Adrenal gland (tissue), 12 donors: Measurements from ENCODE around the gene TRAPPC8. TPM values are rescaled to one million over a fixed set of nuclear protein-coding genes. Genes with fewer than 3 reads are reported as not detected.

Experiments
- DNase-seq, 7 donors: peaks; one replicate each; pipeline ENCODE4 v3.0.0-alpha.2; 2019 to 2020
- H3K27ac ChIP-seq, 5 donors: fragments of 200-600 bp; sonication (generic) in 4 of 5; 1 replicate in 3 of 5; 2 replicates in 2 of 5; pipeline versions ENCODE4 v1.5.1 to v1.8.0; 2016 to 2020; ENCODE audit warnings: mild to moderate bottlenecking in 1 of 5
- H3K27me3 ChIP-seq: fragments of 200-600 bp; 2 replicates; pipeline ENCODE4 v1.8.0; 2021
- H3K36me3 ChIP-seq, 2 donors: fragments of 200-600 bp; replicated peaks in 1 of 2; 1 replicate in 1 of 2; 2 replicates in 1 of 2; pipeline versions ENCODE4 v1.5.1 to v1.8.0; 2018 to 2022
- H3K4me1 ChIP-seq, 2 donors: fragments of 200-600 bp; replicated peaks in 1 of 2; 1 replicate in 1 of 2; 2 replicates in 1 of 2; pipeline versions ENCODE4 v1.5.1 to v1.8.0; 2018 to 2021
- H3K4me3 ChIP-seq, 4 donors: fragments of 200-600 bp; sonication (generic) in 3 of 4; one replicate each; pipeline ENCODE4 v1.5.1; 2016 to 2018
- H3K9me3 ChIP-seq, 3 donors: fragments of 200-600 bp; sonication (generic) in 1 of 3; replicated peaks in 1 of 3; 1 replicate in 2 of 3; 2 replicates in 1 of 3; pipeline versions ENCODE4 v1.5.1 to v1.8.0; 2016 to 2021
- POLR2A ChIP-seq, 2 donors: fragments of 450-650 bp; IDR thresholded peaks; one replicate each; pipeline ENCODE4 v1.6.1; 2017; ENCODE audit warnings: antibody characterized with exemption in 2 of 2, mild to moderate bottlenecking in 2 of 2, moderate library complexity in 1 of 2
- WGBS, 4 donors: extraction: QIAGEN DNeasy Blood & Tissue Kit in 2 of 4; methylation state at CpG; one replicate each; pipeline versions ENCODE4 v1.1.5 to v1.1.7; 2013 to 2017; 5-methylcytosine and 5-hydroxymethylcytosine counted together
- intact Hi-C, 2 donors: fragments of 100-400 bp; cut with DNase I; formaldehyde crosslinking; loops; one replicate each; pipeline versions ENCODE4 v1.14.1 to v1.15.0; 2022 to 2023
- polyA plus RNA-seq, 3 donors: library from polyadenylated mRNA; stranded (reverse); fragments of 200-250 nt in 2 of 3; fragments of 350-450 nt in 1 of 3; fragmentation: Illumina TruSeq in 1 of 3; extraction: RNeasy Lipid Tissue Mini Kit (QIAGEN cat#74804) in 1 of 3; gene quantifications; one replicate each; pipeline ENCODE4 v1.2.3, GENCODE V29; 2013 to 2014
- total RNA-seq, 9 donors: library from RNA; depleted of rRNA in 4 of 9; stranded (reverse); fragments of >200 nt in 4 of 9; fragments of 120-200 nt in 1 of 9; fragmentation: NEBNext Ultra II Directional in 1 of 9; extraction: Animal tissue kit (Norgen Biotek cat#: 25700) in 1 of 9; gene quantifications; one replicate each; pipeline versions ENCODE4 v1.1.0 to v1.2.4, GENCODE V29; 2013 to 2023
- TF ChIP-seq, protein P1 (sequence below), 6 experiments: fragments of 450-650 bp in 4 of 6; fragments of 200-600 bp in 2 of 6; sonication (generic) in 1 of 6; IDR thresholded peaks; 1 replicate in 5 of 6; 2 replicates in 1 of 6; pipeline versions ENCODE4 v1.5.1 to v1.8.0; 2016 to 2021; ENCODE audit warnings: antibody characterized with exemption in 6 of 6, mild to moderate bottlenecking in 2 of 6, moderate library complexity in 1 of 6
- donor health status: healthy with polysubstance abuse.
- donor health status: Bipolar disorder and iron deficiency.
- donor health status: DM: yes; HTN: yes; CAD: no.
- donor health status: DM: no; HTN: no; CAD: no.
- donor health status: DM: no; HTN: no; CAD: no.
- donor health status: DM: yes; HTN: yes; CAD: no.

TRAPPC8 gene
- total and polyA plus RNA-seq, 12 donors = 12.8 to 69.6 (median 43.1) TPM

DNA sequence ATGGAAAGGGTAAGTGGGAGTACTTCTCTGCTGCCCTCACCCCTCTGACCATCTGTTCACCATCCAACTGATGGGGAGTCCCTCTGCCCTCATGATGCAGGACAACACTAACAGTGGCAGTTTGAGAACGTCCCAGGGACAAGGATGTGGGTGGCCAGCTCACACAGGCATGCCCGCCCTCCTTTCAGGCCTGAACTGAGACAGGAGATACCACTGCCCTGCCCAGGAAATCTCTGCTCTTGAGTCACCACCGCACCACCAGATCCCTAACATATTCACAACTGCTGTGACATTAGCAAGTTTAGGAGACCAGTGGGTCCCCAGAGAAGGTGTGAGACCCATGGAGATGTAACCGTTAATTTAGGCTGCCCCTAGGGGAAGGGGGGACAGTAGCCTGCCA, 66.2 kb downstream of the TRAPPC8 start:
- Histone ChIP-seq H3K9me3 (no peaks in the 10 kb centered on the region), H3K4me1 (no peaks in the 10 kb centered on the region), H3K36me3 (peaks cover 0 to 31% of the 10 kb centered on the region in 2 donors), H3K4me3 (no peak overlapping the region), H3K27me3 (no peaks in the 10 kb centered on the region), H3K27ac (no peak overlapping the region)
- intact Hi-C loops = no loop called here
- no peak for DNase-seq
- TF ChIP-seq, protein P1, sequence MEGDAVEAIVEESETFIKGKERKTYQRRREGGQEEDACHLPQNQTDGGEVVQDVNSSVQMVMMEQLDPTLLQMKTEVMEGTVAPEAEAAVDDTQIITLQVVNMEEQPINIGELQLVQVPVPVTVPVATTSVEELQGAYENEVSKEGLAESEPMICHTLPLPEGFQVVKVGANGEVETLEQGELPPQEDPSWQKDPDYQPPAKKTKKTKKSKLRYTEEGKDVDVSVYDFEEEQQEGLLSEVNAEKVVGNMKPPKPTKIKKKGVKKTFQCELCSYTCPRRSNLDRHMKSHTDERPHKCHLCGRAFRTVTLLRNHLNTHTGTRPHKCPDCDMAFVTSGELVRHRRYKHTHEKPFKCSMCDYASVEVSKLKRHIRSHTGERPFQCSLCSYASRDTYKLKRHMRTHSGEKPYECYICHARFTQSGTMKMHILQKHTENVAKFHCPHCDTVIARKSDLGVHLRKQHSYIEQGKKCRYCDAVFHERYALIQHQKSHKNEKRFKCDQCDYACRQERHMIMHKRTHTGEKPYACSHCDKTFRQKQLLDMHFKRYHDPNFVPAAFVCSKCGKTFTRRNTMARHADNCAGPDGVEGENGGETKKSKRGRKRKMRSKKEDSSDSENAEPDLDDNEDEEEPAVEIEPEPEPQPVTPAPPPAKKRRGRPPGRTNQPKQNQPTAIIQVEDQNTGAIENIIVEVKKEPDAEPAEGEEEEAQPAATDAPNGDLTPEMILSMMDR (IDR thresholded peaks at IDR 0.05) = no peak
- no peak for TF ChIP-seq POLR2A (IDR thresholded peaks at IDR 0.05)
- 72 to 94% (median 83%) methylated on average over 3 to 4 of the region's 4 CpGs for WGBS, 4 donors

- WGBS, 4 donors = 87 to 93% (median 91%) methylated on average over 2 of the region's 2 CpGs
- H3K36me3 ChIP-seq = peaks cover 0 to 31% of the 10 kb centered on the region in 2 donors
- H3K27me3 ChIP-seq = no peaks in the 10 kb centered on the region
- no peak overlapping the region for H3K4me3 ChIP-seq
- H3K27ac ChIP-seq = no peak overlapping the region
- no peaks in the 10 kb centered on the region for H3K4me1 ChIP-seq
- no peak for DNase-seq
- intact Hi-C loops = no loop called here
- no peaks in the 10 kb centered on the region for H3K9me3 ChIP-seq
- TF ChIP-seq POLR2A (IDR thresholded peaks at IDR 0.05) = no peak
- TF ChIP-seq, protein P1 (IDR thresholded peaks at IDR 0.05) = no peak
These were observed 67.6 kb downstream of the TRAPPC8 start for GRCh38 chr18:31875301-31875700.

DNA sequence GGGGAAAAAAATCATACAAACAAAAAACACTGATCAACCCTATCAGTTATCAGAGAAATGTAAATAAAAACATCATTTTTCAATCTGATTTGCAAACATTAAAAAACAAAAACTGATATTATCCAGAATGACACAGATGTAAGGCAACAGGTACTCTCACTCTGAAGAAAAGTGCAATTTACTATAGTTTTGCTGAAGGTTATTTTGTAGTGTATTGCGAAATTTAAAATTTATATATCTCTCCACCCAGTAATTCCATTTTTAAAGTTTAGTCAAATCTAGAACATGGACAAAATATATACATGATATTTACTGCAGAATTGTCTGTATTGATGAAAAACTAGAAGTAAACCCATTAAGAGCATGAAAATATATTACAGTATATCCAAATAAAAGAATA, 79.8 kb downstream of the TRAPPC8 start:
- DNase-seq = no peak
- TF ChIP-seq POLR2A (IDR thresholded peaks at IDR 0.05) = no peak
- TF ChIP-seq, protein P1 (IDR thresholded peaks at IDR 0.05) = no peak
- Histone ChIP-seq H3K27me3 (no peaks in the 10 kb centered on the region), H3K4me3 (no peak overlapping the region), H3K36me3 (peaks cover 3 to 13% of the 10 kb centered on the region in 2 donors), H3K27ac (no peak overlapping the region), H3K9me3 (no peaks in the 10 kb centered on the region), H3K4me1 (no peaks in the 10 kb centered on the region)
- intact Hi-C loops = no loop called here
- WGBS, 4 donors = 94 to 100% (median 98%) methylated on average over 1 of the region's 1 CpG

- H3K4me1 ChIP-seq = no peaks in the 10 kb centered on the region
- H3K27me3 ChIP-seq = no peaks in the 10 kb centered on the region
- no peak overlapping the region for H3K27ac ChIP-seq
- H3K36me3 ChIP-seq = peaks cover 0 to 18% of the 10 kb centered on the region in 2 donors
- TF ChIP-seq POLR2A (IDR thresholded peaks at IDR 0.05) = no peak
- TF ChIP-seq, protein P1 (IDR thresholded peaks at IDR 0.05) = no peak
- no peak overlapping the region for H3K4me3 ChIP-seq
- intact Hi-C loops = no loop called here
- no peak for DNase-seq
- no peaks in the 10 kb centered on the region for H3K9me3 ChIP-seq
These were observed 82.4 kb downstream of the TRAPPC8 start for GRCh38 chr18:31860488-31860887.
